Esophagus muscularis mucosa (tissue), 3 donors: ENCODE results near the gene PIK3IP1.

Source experiments
- POLR2A ChIP-seq: fragments of 450-650 bp; IDR thresholded peaks from one replicate; pipeline ENCODE4 v1.6.1; 2017; ENCODE audit warnings: antibody characterized with exemption, moderate library complexity, mild to moderate bottlenecking, low read depth
- TF ChIP-seq, protein P1 (sequence below), 3 experiments: fragments of 200-600 bp in 2 of 3; fragments of 450-650 bp in 1 of 3; sonication (generic) in 2 of 3; IDR thresholded peaks; one replicate each; pipeline ENCODE4 v1.5.1; 2017 to 2019; ENCODE audit warnings: antibody characterized with exemption in 3 of 3, mild to moderate bottlenecking in 2 of 3, moderate library complexity in 1 of 3

DNA sequence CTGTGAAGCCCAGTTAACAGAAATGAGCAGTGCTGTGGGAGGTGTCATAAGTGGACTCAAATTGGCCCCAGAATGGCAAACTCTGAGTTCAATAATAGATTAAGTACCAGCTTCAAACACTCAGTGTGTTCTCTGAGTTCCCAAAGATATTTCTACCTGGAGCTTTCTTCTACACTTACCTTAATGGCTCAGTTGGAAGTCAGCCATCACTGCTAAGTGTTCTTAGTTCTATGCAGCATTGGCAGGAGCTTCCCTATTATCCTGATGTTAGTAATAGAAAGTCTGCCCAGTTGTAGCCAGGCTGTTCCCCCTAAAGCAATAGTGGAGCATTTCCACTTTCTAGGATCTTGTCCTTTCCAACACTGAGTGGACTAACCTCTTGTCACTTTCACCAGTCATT, 9.7 kb upstream of the PIK3IP1 start:
- TF ChIP-seq, protein P1, sequence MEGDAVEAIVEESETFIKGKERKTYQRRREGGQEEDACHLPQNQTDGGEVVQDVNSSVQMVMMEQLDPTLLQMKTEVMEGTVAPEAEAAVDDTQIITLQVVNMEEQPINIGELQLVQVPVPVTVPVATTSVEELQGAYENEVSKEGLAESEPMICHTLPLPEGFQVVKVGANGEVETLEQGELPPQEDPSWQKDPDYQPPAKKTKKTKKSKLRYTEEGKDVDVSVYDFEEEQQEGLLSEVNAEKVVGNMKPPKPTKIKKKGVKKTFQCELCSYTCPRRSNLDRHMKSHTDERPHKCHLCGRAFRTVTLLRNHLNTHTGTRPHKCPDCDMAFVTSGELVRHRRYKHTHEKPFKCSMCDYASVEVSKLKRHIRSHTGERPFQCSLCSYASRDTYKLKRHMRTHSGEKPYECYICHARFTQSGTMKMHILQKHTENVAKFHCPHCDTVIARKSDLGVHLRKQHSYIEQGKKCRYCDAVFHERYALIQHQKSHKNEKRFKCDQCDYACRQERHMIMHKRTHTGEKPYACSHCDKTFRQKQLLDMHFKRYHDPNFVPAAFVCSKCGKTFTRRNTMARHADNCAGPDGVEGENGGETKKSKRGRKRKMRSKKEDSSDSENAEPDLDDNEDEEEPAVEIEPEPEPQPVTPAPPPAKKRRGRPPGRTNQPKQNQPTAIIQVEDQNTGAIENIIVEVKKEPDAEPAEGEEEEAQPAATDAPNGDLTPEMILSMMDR (IDR thresholded peaks at IDR 0.05), result no peak
- no peak for TF ChIP-seq POLR2A
